Activated CD4-positive, CD25-positive, alpha-beta regulatory T cell treated with anti-CD3 and anti-CD28 coated beads, Interleukin-2, amount 50 U/mL, for 24 hours (primary cell): ENCODE results near the gene SPSB1.
"Not testable (repeated sequence)": the region's sequence is repeated elsewhere in the genome, so short reads cannot be mapped to it uniquely, and the experiment has no call there.

Source experiments
- ATAC-seq, 2 donors: fragments of 150-1000 bp; cut with Tn5 transposase; one replicate each; pipeline ENCODE4 v1.10.0; 2021; ENCODE audit warnings: mild to moderate bottlenecking in 1 of 2, moderate library complexity in 1 of 2

Gene SPSB1

GRCh38 chr1:9280015-9280860 is 12.5 kb upstream of the SPSB1 start:
- ATAC-seq = peak; percentile 87 to 89

DNA sequence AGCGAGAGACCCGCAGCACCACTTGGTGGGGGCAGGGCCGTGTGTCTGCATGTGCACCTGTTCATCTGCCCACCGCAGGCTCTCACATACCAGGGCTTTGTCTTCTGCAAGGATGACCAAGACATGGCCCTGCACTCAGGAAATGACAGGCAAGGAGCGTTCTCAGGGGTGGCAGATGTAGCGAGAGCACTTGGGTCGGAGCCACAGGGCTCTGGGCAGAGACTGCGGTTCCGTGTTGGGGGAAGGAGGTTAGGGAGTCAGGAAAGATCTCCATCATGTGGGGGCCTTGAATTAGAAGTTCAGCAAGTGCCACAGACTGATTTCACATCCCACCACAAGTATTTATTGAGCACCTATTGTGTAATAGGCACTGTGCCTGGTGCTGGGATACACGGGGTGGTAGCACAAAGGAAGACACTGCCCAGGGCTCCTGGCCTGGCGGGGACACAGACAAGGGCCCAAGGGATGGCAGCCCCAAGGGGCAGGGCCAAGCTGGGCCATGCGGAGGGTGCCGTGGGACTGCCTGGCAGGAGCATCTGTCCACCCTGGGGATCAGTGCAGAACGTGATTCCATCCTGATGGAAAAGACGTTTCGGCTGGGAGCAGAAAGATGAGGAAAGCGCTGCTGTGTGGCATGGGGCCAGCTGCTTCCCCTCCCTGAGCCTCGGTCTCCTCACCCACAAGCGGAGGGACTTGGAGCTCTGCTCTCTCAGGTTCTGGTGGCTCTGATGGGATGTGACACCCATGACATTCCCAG is 11.4 kb upstream of the SPSB1 start:
- ATAC-seq = no peak

- no peak for ATAC-seq
Measured at GRCh38 chr1:9281908-9282695, 10.6 kb upstream of the SPSB1 start.

GRCh38 chr1:9282696-9282955 is 10.1 kb upstream of the SPSB1 start:
- ATAC-seq = no peak

GRCh38 chr1:9284061-9284460 is 8.6 kb upstream of the SPSB1 start:
- no peak for ATAC-seq

GRCh38 chr1:9286556-9286955 is 6.1 kb upstream of the SPSB1 start:
- ATAC-seq = no peak

DNA sequence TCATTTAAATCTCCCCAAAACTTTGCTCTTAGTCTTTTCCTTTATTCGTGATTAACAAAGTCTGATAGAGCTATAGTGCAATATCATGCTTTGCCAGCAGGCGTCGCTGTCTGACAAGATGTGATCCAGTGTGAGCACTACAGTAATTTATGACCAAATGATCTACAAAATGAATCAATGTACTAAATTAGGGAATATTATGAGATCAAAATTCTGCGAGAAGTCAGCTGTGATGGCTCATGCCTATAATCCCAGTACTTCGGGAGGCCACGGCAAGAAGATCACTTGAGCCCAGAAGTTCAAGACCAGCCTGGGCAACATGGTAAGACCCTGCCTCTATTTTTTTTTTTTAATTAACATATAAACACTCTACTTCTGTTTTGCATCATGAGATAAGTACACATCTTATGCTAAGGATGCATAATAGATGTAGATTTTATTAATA is 3.6 kb upstream of the SPSB1 start:
- ATAC-seq = no peak

- ATAC-seq = peak; percentile 39
Measured at GRCh38 chr1:9289711-9290485, 2.8 kb upstream of the SPSB1 start.

GRCh38 chr1:9291914-9292360 is 757 bp upstream of the SPSB1 start:
- ATAC-seq = no peak

DNA sequence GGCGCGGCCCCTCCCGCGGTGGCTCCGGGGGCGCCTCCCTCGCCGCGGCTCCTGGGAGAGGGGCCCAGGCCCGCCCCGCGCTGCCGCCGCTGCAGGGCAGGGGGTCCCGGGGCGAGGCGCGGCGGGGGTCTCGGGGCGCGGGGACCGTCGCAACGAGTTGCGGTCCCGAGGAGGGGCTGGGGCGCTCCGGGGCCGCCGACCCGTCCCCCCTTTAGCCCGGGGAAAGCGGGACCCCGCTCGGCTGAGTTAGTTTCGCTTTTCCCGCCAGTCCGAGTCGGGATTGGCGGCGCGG is 493 bp downstream of the SPSB1 start:
- ATAC-seq = no peak

DNA sequence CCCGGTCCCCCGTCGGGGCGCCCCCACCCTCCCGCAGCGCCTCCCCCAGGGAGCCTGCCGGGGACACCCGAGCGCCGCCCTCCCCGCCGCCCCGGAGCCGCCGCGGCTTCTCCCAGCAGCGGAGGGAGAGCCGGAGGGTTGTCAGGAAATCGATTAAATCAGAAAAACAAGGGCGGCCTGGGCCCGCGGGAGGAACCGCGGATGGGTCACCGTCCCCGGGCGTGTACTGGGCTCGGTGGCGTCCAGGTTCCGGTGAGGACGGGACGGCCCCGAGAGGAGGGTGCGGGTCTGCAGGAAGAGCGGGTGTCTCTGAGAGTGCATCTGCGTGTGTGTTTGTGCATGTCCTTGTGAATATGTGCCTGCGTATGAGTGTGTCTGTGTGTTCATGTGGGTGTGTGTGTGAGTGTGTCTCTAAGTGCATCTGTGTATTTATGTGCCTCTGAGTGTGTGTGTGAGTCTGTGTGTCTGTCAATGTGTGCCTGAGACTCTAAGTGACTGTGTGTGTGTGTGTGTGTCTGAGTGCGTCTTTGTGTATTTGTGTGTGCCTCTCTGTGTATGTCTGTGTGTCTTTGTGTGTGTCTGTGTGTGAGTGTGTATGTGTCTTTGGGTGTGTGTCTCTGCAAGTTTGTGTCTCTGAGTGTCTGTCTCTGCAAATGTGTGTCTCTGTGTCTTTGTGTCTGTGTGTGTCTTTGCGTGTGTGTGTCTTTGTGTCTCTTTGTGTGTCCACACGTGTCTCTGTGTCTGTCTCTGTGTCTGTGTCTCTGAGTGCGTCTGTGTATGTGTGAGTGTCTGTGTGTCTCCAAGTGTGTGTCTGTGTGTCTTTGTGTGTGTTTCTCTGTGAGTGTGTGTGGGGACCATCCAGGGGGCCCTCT is 1.1 kb downstream of the SPSB1 start:
- ATAC-seq = peak; percentile 1 to 6

DNA sequence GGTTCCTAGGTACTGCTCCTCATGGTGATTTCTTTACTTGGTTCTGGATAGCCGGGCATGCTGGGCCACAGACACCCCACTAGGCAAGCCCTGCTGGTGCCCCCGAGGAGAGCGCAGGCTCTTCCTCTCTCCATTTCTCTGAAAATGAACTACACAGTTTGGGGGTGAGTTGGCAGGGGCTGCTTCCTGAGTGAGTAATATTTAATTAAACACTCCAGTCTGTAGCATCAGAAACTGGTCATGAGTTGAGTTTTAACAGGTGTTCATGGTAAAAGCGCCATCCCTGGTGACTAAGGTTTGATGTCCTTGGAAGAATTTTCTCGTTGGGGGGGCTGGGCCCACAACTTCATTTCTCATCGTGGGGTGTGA is 1.7 kb downstream of the SPSB1 start:
- ATAC-seq = peak; percentile 67 to 75

GRCh38 chr1:9294910-9295636 is 2.4 kb downstream of the SPSB1 start:
- ATAC-seq = peak; percentile 30 to 34

DNA sequence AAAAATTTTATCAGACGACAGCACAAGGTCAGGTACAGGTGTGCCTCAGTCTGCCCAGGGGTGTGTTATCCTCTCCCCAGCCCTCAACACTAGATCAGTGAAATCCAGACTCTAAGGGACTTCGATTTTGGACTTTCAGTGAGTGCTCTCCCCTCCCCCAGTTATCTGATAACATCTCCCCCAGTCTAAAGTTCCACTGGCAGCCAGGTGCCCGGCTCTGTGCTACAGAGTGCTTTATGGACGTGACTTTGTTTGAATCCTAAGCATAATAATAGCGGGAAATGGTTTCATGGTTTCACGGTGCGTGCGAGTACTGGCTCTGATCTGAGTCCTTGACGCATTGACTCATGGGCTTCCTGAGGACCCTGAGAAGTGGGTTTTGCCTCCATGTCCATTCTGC is 3.2 kb downstream of the SPSB1 start:
- no peak for ATAC-seq

DNA sequence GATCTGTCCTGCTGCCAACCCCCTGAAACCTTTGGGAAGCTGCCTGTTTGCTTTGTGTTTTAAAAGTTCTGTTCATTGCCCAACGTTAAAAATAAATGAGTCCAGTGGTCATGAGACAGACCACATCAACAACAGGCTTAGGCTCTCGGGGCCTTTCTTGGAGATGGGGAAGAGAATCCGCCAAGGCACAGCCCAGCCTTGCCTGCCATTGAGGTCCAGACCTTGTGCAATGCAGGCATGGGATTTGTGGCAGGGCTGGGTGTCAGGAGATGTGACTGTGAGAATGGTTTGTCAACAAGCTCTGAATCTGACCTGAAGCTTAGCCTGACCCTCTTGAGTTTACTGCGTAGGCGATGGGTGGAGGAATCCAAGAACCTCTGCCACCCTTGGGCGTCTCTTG is 4.2 kb downstream of the SPSB1 start:
- no peak for ATAC-seq

DNA sequence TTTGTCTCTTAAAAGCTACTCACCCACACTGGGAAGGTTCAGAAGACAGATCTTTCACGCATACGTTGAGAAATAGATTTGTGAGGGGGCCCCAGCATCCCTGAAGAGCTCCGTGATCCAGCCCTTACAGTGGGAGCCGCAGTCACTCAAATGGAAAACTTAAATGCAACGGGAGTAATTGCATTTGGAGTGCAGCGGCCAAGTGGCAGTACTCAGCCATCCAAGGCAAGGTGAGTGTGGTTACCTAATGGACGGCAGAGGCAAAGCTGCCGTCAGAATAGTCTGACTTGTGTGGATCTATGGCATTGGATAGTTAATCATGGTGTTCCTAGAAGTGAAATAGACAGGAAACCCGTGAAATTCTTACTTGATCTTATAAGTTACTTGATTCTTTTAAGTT is 5.1 kb downstream of the SPSB1 start:
- ATAC-seq = no peak

GRCh38 chr1:9298282-9298681 is 5.6 kb downstream of the SPSB1 start:
- no peak for ATAC-seq

DNA sequence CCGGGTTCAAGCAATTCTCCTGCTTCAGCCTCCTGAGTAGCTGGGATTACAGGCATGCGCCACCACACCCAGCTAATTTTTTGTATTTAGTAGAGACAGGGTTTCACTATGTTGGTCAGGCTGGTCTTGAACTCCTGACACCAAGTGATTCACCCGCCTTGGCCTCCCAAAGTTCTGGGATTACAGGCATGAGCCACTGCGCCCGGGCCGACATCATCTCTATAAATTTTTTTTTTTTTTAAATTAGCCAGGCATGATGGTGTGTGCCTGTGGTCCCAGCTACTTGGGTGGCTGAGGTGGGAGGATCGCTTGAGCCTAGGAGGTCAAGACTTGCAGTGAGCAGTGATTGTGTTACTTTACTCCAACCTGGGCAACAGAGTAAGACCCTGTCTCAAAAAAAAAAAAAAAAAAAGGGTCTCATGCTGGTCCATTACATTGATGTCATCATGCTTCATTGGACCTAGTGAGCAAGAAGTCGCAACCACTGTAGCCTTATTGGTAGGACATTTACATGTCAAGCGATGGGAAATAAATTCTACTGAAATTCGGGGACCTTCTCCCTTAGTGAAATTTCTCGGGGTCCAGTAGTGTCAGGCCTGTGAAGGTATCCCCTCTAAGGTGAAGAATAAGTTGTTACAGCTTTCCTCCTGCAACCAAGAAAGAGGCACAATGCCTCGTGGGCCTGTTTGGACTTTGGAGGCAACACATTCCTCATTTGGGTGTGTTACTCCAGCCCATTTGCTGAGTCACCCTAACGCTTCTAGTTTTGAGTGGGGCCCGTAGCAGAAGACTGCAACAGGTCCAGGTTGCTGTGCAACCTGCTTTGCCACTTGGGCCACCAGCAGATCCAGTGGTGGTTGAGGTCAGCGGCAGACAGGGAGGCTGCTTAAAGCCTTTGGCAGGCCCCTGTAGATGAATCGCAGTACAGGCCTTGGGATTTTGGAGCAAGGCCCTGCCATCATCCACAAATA is 7.2 kb downstream of the SPSB1 start:
- not testable (repeated sequence) for ATAC-seq

DNA sequence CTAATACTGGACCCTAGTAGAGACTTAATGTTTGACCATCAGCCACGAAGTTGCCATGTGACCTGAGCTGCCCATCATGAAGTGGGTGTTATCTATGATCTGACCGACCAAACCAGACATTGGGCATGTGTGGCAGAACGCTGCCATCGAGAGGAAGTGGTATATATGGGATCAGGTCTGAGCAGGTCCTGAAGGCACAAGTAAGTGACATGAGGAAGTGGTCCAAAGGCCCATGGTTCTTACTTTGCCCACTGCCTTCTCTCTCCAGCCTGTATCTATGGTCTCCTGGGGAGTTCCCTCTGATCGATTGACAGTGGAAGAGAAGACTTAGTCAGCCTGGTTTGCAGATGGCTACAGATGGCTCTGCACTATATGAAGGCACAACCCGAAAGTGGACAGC is 7.9 kb downstream of the SPSB1 start:
- no peak for ATAC-seq
